ENCODE results near the gene GGA3.
"Not testable (repeated sequence)": the region's sequence is repeated elsewhere in the genome, so short reads cannot be mapped to it uniquely, and the experiment has no call there.

GGA3 gene

GRCh38 chr17:75209061-75209460 is 52.3 kb downstream of the GGA3 start:
- DNase-seq (ENCODE audit: low spot score): no peak

DNA sequence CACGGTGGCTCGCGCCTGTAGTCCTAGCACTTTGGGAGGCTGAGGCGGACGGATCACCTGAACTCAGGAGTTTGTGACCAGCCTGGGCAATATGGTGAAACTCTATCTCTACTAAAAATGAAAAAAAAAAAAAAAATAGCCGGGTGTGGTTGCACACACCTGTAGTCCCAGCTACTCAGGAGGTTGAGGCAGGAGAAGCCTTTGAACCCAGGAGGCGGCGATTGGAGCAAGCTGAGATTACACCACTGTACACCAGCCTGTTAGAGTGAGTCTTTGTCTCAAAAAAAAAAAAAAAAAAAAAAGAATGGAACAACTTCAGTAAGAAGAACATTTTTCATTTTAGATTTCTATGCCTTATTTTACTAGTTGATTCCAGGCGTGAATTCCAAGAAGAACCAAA is 53.2 kb downstream of the GGA3 start:
- no peak for DNase-seq (ENCODE audit: low spot score)

GRCh38 chr17:75207760-75208159 is 53.6 kb downstream of the GGA3 start:
- DNase-seq (ENCODE audit: low spot score): no peak

DNA sequence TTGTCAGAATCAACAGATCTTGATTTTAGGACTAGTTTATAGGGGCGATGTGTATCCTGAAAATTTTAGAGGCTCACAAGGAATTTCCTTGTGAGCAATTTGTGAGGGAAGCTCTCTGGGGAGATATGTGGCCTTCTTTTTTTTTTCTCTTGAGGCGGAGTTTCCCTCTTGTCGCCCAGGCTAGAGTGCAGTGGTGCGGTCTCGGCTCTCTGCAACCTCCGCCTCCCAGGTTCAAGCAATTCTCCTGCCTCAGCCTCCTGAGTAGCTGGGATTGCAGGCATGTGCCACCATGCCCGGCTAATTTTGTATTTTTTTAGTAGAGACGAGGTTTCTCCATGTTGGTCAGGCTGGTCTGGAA is 54.4 kb downstream of the GGA3 start:
- not testable (repeated sequence) for DNase-seq (ENCODE audit: low spot score)

DNA sequence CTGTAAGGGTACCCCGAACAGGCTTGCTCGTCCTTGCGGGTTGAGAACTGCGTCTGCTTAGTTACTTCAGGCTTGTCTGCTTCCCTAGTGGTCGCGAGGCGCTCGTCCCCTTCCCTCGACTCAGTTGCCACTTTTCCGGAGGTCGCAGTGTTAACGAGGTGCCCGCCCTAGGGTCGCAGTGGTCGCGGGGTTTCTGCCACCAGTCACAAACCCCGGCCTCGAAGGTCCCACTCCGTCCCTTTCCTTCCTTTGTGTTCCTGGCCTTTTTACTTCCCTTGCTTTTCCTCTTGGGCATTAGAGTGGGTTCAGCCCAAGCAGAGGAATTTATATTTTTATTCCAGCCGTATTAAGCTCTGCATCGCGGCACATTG is 55.6 kb downstream of the GGA3 start:
- DNase-seq (ENCODE audit: low spot score): no peak

DNA sequence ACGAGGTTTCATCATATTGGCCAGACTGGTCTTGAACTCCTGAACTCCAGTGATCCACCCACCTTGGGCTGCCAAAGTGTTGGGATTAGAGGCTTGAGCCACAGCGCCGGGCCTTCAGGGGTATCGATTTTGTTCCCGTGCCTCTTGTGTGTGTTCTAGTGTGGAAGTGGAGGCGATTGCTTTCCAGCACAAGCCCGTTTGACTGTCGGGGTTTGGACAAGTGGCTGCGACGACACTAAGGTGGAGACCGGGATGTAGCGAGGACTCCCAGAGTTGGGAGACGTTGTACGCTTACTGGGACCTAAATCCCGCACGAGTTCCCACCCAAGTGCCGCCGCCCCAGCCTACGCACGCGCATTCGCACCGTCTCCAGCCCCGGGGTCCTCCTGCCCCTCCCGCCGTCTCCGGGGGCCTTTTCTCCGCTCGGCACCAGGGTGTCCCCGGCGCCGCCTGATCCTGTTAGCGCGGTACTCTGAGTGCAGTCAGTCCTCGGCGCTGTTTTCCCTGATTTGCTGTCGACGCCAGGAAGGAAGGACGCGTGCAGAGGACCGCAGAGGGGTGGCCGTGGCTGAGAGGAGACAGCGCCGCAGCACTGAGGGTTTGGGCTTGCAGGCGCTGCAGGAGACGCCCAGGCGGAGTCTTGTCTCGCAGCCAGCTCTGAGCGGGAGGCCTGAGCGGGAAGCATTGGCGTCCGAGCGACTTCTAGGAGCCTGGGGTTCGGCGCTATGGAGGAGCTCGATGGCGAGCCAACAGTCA is 56.2 kb downstream of the GGA3 start, which contains the start of gene NUP85:
Gene NUP85 (plus strand): TSS at position 643 of the 756 bp plus-strand sequence. CDS start 83 bp downstream, at position 726.
- peak; percentile 96 for DNase-seq (ENCODE audit: low spot score)

GRCh38 chr17:75199886-75200618 is 61.4 kb downstream of the GGA3 start:
- no peak for DNase-seq (ENCODE audit: low spot score)

GRCh38 chr17:75194879-75195278 is 66.5 kb downstream of the GGA3 start:
- no peak for DNase-seq (ENCODE audit: low spot score)

- DNase-seq (ENCODE audit: low spot score): no peak
Measured at GRCh38 chr17:75191584-75191983, 69.8 kb downstream of the GGA3 start.

GRCh38 chr17:75188614-75189013 is 72.8 kb downstream of the GGA3 start:
- no peak for DNase-seq (ENCODE audit: low spot score)

All from HuH-7.5 (cell line).